ENCODE data around the gene ZBTB2.
"Not testable (repeated sequence)": the region's sequence is repeated elsewhere in the genome, so short reads cannot be mapped to it uniquely, and the experiment has no call there.

Gene ZBTB2

GRCh38 chr6:151327101-151327500 is 64.3 kb downstream of the ZBTB2 start:
- DNase-seq (ENCODE audit: low read depth, low spot score) = no peak

- no peak for DNase-seq (ENCODE audit: low read depth, low spot score)
Observed at GRCh38 chr6:151326116-151326825, 65.1 kb downstream of the ZBTB2 start.

- DNase-seq (ENCODE audit: low read depth, low spot score) = peak; percentile 80
Observed at GRCh38 chr6:151325075-151326050, 66.0 kb downstream of the ZBTB2 start.

DNA sequence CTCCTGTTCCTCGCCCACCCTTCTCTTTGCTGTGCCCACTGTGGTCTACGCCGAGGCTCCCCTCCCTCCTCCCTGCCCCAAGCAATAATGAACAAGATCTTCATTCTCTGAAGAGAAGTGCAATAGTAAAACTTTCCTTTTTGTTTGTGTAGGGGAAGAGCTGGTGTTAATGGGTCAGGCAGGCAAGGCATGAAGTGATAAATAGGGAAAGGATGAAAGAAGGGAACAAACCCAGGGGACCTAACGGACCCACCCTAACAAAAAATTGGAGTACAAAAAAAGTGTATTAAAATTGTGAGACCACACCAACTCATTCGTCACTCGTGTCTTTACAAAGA is 66.9 kb downstream of the ZBTB2 start:
- DNase-seq (ENCODE audit: low read depth, low spot score) = no peak

GRCh38 chr6:151323791-151324487 is 67.4 kb downstream of the ZBTB2 start:
- peak; percentile 93 for DNase-seq (ENCODE audit: low read depth, low spot score)

DNA sequence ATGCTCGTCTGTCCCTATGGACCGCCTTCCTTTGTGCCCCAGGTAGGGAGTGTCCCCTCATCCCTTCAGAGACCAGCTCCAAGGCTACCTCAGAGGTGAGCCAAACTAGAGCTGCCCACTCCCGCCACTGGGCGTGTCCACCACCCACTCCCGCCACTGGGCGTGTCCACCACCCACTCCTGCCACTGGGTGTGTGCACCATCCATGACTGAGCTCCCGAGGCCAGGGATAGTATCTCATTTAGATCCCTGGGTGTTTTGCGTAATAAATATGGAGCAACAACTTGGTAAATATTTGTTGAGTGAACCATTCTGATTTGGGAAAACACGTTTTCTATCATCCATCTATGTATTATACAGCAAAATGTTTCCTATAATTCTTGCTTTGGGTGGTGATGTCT is 68.8 kb downstream of the ZBTB2 start:
- DNase-seq (ENCODE audit: low read depth, low spot score) = no peak

- DNase-seq (ENCODE audit: low read depth, low spot score) = no peak
Observed at GRCh38 chr6:151321438-151321837, 69.9 kb downstream of the ZBTB2 start.

- no peak for DNase-seq (ENCODE audit: low read depth, low spot score)
Observed at GRCh38 chr6:151320140-151320539, 71.2 kb downstream of the ZBTB2 start.

- DNase-seq (ENCODE audit: low read depth, low spot score) = no peak
Observed at GRCh38 chr6:151317995-151318365, 73.4 kb downstream of the ZBTB2 start.

DNA sequence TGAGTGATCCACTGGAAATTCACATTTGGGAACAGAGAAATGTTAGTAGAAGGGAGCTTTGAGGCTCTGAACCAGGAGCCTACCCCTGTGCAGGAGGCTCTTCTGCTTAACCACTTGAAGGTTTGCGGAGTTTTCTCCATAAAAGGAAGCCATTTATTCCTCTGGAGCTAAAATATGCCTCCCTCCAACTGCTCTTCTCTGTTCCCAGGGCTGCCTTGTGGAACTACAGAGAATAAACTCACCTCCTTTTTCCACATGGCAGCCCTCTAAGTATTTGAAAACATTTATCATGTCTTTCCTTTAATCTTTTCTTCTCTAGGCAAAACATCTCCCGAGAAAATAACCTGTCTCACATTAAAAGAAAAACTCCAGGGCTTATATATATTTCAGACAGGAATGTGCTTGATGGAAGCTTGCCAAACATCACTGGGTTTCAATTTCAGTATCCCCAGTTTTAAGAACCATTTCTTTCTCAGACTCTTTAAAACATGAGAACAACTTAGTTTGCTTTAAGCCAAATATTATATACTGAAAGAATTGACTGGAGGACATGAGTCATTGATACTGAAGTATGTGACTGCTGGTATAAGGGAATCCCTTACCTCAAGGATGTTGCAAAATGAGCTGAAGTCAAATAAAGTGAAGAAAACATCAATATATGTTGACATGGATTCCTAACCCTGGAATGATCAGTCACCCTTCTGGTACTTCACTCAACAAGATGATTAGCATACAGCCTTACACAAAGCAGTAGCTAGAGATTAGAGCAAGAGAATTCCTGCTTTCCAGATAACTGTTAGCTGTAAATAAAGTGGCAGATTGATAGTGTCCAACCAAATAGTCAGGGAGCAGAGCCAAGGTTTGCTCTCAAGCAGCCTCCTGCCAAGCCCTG is 74.0 kb downstream of the ZBTB2 start:
- DNase-seq (ENCODE audit: low read depth, low spot score) = peak; percentile 70

DNA sequence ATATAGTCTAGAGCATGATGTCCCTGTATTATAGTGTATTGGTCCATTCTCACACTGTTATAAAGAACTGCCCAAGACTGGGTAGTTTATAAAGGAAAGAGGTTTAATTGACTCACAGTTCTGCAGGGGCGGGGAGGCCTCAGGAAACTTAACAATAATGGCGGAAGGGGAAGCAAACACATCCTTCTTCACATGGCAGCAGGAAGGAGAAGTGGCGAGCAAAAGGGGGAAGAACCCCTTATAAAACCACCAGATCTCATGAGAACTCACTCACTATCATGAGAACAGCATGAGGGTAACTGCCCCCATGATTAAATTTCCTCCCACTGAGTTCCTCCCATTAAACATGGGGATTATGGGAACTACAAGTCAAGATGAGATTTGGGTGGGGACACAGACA is 75.7 kb downstream of the ZBTB2 start:
- not testable (repeated sequence) for DNase-seq (ENCODE audit: low read depth, low spot score)

Data from astrocyte of the hippocampus (primary cell).